Measurements from ENCODE around the gene CNTNAP5. TPM values are rescaled to one million over a fixed set of nuclear protein-coding genes. Genes with fewer than 3 reads are reported as not detected.

The CNTNAP5 gene
- total and polyA plus RNA-seq, 2 donors (not counting 1 experiment from before 2014, with no cell fraction given): not detected

DNA sequence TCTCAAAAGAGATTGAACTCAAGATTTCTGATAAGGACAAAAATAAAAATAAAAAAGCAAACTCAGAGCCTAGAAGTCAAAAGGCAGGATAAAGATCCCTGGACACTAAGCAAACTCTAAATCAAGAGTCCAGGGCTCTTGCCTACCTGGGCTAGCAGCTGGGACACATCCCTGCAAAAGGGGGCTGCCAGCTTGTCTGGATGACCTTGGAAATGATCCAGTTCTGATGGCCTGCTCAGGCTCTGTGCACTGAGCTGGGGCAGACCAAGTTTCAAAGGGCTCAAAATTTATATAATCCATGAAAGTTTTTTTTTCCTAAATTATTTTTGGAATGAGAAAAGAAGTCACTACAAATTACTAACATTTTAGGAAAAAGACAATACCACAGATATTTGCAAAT, 557.3 kb downstream of the CNTNAP5 start:
- intact Hi-C loops (cut with micrococcal nuclease): no loop called here
- Histone ChIP-seq H4K20me1 (ENCODE audit: control insufficient read depth, insufficient read depth, low read length, poor library complexity, severe bottlenecking) (no peaks in the 10 kb centered on the region), H3K27me3 (replicated peaks in 1 of 4; ENCODE audit: control extremely low read depth in 1 of 4, control insufficient read depth in 3 of 4, insufficient read depth in 4 of 4, low read length in 3 of 4) (no peaks in the 10 kb centered on the region), H2AFZ (ENCODE audit: insufficient read depth, low read depth, low read length, poor library complexity, severe bottlenecking) (no peak overlapping the region), H3K4me1 (ENCODE audit: control insufficient read depth in 2 of 2, insufficient read depth in 2 of 2, low read length in 2 of 2) (no peaks in the 10 kb centered on the region), H3K9me3 (ENCODE audit: control extremely low read depth in 1 of 3, control insufficient read depth in 2 of 3, insufficient read depth in 1 of 3, low read length in 2 of 3) (no peaks in the 10 kb centered on the region), H3K4me2 (replicated peaks; ENCODE audit: low read depth, low read length, poor library complexity, severe bottlenecking) (no peak overlapping the region), H3K36me3 (replicated peaks in 1 of 2; ENCODE audit: control extremely low read depth in 1 of 2, control insufficient read depth in 1 of 2, extremely low read depth in 1 of 2, insufficient read depth in 2 of 2, low read length in 1 of 2) (no peaks in the 10 kb centered on the region), H3K27ac (ENCODE audit: low read length in 2 of 2) (no peak overlapping the region), H3K9ac (ENCODE audit: low read length) (no peak overlapping the region), H3K4me3 (ENCODE audit: control extremely low read depth in 1 of 5, extremely low read depth in 1 of 5, insufficient read depth in 1 of 5, low read depth in 2 of 5, low read length in 4 of 5) (no peak overlapping the region), H3K79me2 (ENCODE audit: control insufficient read depth, insufficient read depth, low read length) (no peaks in the 10 kb centered on the region)
- Mint-ChIP-seq H3K27me3 (no peaks in the 10 kb centered on the region), H3K4me3 (no peak overlapping the region), H3K4me1 (no peaks in the 10 kb centered on the region), H3K27ac (no peak overlapping the region), H3K9me3 (ENCODE audit: insufficient read depth) (peaks cover 3% of the 10 kb centered on the region)
- ATAC-seq (ENCODE audit: low read depth): no peak
- TF ChIP-seq EZH2 (IDR thresholded peaks at IDR 0.05; ENCODE audit: borderline replicate concordance, insufficient read depth, low read depth, low read length, poor library complexity, severe bottlenecking): no peak
- TF ChIP-seq, protein P1, sequence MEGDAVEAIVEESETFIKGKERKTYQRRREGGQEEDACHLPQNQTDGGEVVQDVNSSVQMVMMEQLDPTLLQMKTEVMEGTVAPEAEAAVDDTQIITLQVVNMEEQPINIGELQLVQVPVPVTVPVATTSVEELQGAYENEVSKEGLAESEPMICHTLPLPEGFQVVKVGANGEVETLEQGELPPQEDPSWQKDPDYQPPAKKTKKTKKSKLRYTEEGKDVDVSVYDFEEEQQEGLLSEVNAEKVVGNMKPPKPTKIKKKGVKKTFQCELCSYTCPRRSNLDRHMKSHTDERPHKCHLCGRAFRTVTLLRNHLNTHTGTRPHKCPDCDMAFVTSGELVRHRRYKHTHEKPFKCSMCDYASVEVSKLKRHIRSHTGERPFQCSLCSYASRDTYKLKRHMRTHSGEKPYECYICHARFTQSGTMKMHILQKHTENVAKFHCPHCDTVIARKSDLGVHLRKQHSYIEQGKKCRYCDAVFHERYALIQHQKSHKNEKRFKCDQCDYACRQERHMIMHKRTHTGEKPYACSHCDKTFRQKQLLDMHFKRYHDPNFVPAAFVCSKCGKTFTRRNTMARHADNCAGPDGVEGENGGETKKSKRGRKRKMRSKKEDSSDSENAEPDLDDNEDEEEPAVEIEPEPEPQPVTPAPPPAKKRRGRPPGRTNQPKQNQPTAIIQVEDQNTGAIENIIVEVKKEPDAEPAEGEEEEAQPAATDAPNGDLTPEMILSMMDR (IDR thresholded peaks at IDR 0.05): no peak
- DNase-seq: no peak
- ChIA-PET CTCF (no interaction called here), POLR2A (no interaction called here)

GRCh38 chr2:124584615-124585014, 559.5 kb downstream of the CNTNAP5 start:
- H3K27ac ChIP-seq (ENCODE audit: low read length in 2 of 2): no peak overlapping the region
- no peaks in the 10 kb centered on the region for H4K20me1 ChIP-seq (ENCODE audit: control insufficient read depth, insufficient read depth, low read length, poor library complexity, severe bottlenecking)
- no peak overlapping the region for H3K4me3 Mint-ChIP-seq
- TF ChIP-seq, protein P1 (IDR thresholded peaks at IDR 0.05): no peak
- no peak for TF ChIP-seq EZH2 (IDR thresholded peaks at IDR 0.05; ENCODE audit: borderline replicate concordance, insufficient read depth, low read depth, low read length, poor library complexity, severe bottlenecking)
- ChIA-PET CTCF (no interaction called here), POLR2A (no interaction called here)
- ATAC-seq (ENCODE audit: low read depth) (no peak), DNase-seq (no peak)
- no peaks in the 10 kb centered on the region for H3K36me3 ChIP-seq (replicated peaks in 1 of 2; ENCODE audit: control extremely low read depth in 1 of 2, control insufficient read depth in 1 of 2, extremely low read depth in 1 of 2, insufficient read depth in 2 of 2, low read length in 1 of 2)
- no peak overlapping the region for H3K4me3 ChIP-seq (ENCODE audit: control extremely low read depth in 1 of 5, extremely low read depth in 1 of 5, insufficient read depth in 1 of 5, low read depth in 2 of 5, low read length in 4 of 5)
- WGBS (ENCODE audit: insufficient coverage): no CpG with 5 or more reads among the region's 4 CpGs
- H3K4me1 ChIP-seq (ENCODE audit: control insufficient read depth in 2 of 2, insufficient read depth in 2 of 2, low read length in 2 of 2): no peaks in the 10 kb centered on the region
- peaks cover 3% of the 10 kb centered on the region for H3K9me3 Mint-ChIP-seq (ENCODE audit: insufficient read depth)
- H2AFZ ChIP-seq (ENCODE audit: insufficient read depth, low read depth, low read length, poor library complexity, severe bottlenecking): no peak overlapping the region
- no peaks in the 10 kb centered on the region for H3K79me2 ChIP-seq (ENCODE audit: control insufficient read depth, insufficient read depth, low read length)
- no peak overlapping the region for H3K27ac Mint-ChIP-seq
- intact Hi-C loops (cut with micrococcal nuclease): no loop called here
- no peak overlapping the region for H3K4me2 ChIP-seq (replicated peaks; ENCODE audit: low read depth, low read length, poor library complexity, severe bottlenecking)
- H3K9me3 ChIP-seq (ENCODE audit: control extremely low read depth in 1 of 3, control insufficient read depth in 2 of 3, insufficient read depth in 1 of 3, low read length in 2 of 3): no peaks in the 10 kb centered on the region
- H3K9ac ChIP-seq (ENCODE audit: low read length): no peak overlapping the region
- H3K27me3 Mint-ChIP-seq: no peaks in the 10 kb centered on the region
- H3K4me1 Mint-ChIP-seq: no peaks in the 10 kb centered on the region
- H3K27me3 ChIP-seq (replicated peaks in 1 of 4; ENCODE audit: control extremely low read depth in 1 of 4, control insufficient read depth in 3 of 4, insufficient read depth in 4 of 4, low read length in 3 of 4): no peaks in the 10 kb centered on the region
